ENCODE results near the gene FLT4. TPM values are rescaled to one million over a fixed set of nuclear protein-coding genes. Genes with fewer than 3 reads are reported as not detected.

The FLT4 gene
- total RNA-seq, 1 experiment from 2014 or later = 0.10 TPM

GRCh38 chr5:180625125-180625790, 24.1 kb downstream of the FLT4 start:
- Histone ChIP-seq H3K9me3 (no peaks in the 10 kb centered on the region), H3K4me3 (no peak overlapping the region), H3K36me3 (no peaks in the 10 kb centered on the region), H3K27me3 (no peaks in the 10 kb centered on the region)
- DNase-seq = no peak

- peaks cover 1% of the 10 kb centered on the region; the same call in 1 of the 2 replicates for H3K27me3 ChIP-seq
- no peaks in the 10 kb centered on the region for H3K36me3 ChIP-seq
- DNase-seq = no peak
- no peaks in the 10 kb centered on the region for H3K9me3 ChIP-seq
- H3K4me3 ChIP-seq = no peak overlapping the region
Measured at GRCh38 chr5:180624587-180624986, 24.8 kb downstream of the FLT4 start.

GRCh38 chr5:180623844-180624243, 25.6 kb downstream of the FLT4 start:
- no peak overlapping the region for H3K4me3 ChIP-seq
- H3K9me3 ChIP-seq = no peaks in the 10 kb centered on the region
- H3K36me3 ChIP-seq = no peaks in the 10 kb centered on the region
- peaks cover 4% of the 10 kb centered on the region; the same call in 1 of the 2 replicates for H3K27me3 ChIP-seq
- DNase-seq = no peak

DNA sequence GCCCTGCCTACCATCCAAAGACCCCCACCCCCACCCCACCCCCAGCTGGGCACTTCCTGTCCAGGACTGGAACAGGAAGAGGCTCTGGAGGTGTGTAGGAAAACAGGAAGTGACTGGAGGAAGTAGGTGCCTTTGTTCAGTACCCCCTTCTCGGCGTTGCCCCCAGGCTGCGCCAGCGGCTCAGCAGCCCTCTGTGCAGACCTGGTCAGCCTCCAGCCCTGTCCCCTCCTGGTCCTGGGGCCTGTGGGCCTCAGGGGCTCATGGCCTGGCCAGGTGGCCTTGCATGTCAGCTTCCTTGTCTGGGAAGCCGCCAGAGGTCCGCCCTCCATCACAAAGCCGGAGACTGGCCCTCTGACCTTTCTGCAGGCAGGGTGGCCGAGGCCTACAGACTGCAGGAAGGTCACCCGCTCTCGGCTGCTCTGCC, 26.0 kb downstream of the FLT4 start:
- no peak for DNase-seq
- Histone ChIP-seq H3K9me3 (no peaks in the 10 kb centered on the region), H3K36me3 (no peaks in the 10 kb centered on the region), H3K4me3 (no peak overlapping the region), H3K27me3 (peaks cover 8% of the 10 kb centered on the region)

GRCh38 chr5:180622910-180623309, 26.5 kb downstream of the FLT4 start:
- Histone ChIP-seq H3K9me3 (no peaks in the 10 kb centered on the region), H3K27me3 (peaks cover 8% of the 10 kb centered on the region), H3K4me3 (no peak overlapping the region), H3K36me3 (no peaks in the 10 kb centered on the region)
- no peak for DNase-seq

- peaks cover 8% of the 10 kb centered on the region for H3K27me3 ChIP-seq
- H3K4me3 ChIP-seq = no peak overlapping the region
- no peaks in the 10 kb centered on the region for H3K36me3 ChIP-seq
- no peaks in the 10 kb centered on the region for H3K9me3 ChIP-seq
- DNase-seq = no peak
Measured at GRCh38 chr5:180621311-180621710, 28.1 kb downstream of the FLT4 start.

GRCh38 chr5:180620014-180620413, 29.4 kb downstream of the FLT4 start:
- no peak for DNase-seq
- Histone ChIP-seq H3K27me3 (peaks cover 8% of the 10 kb centered on the region), H3K9me3 (no peaks in the 10 kb centered on the region), H3K36me3 (no peaks in the 10 kb centered on the region), H3K4me3 (no peak overlapping the region)

DNA sequence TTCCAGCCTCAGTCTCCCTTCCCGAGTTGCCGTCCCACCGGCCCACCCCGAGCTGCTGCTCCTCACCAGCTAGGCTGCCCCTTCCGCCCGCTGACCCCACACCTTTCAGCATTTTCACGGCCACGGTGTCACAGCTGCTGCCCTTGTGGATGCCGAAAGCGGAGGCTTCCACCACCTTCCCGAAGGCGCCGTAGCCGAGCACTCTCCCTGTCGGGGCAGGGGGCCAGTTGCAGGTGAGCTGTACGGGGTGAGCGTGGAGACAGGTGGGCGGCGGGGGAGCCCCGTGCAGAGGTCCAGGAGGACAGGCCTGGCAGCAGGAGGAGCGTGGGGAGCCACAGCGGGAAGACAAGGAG, 29.9 kb downstream of the FLT4 start:
- Histone ChIP-seq H3K9me3 (no peaks in the 10 kb centered on the region), H3K27me3 (peaks cover 8% of the 10 kb centered on the region), H3K4me3 (peak overlapping the region; percentile 39; the same call in 1 of the 2 replicates), H3K36me3 (no peaks in the 10 kb centered on the region)
- no peak for DNase-seq

GRCh38 chr5:180618829-180619562, 30.4 kb downstream of the FLT4 start:
- Histone ChIP-seq H3K4me3 (peak overlapping the region; percentile 39), H3K36me3 (no peaks in the 10 kb centered on the region), H3K9me3 (no peaks in the 10 kb centered on the region), H3K27me3 (peaks cover 8% of the 10 kb centered on the region)
- peak; percentile 74 for DNase-seq

DNA sequence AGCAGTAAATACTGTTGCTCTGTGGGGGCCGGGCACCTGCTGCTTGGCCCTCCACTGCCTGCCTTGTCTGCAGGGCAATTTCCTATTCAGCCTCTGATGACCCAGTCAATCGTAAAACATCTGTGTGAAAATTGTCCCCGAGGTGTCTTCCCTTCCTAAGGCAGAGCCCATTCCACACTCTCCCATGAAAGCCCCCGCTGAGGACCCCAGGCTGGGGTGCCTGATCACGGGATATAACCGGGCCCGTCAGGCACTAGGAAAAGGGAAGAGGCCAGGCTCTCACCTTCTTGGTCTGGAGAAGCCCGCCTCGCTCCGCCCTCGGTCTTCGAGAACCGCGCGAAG, 30.9 kb downstream of the FLT4 start:
- no peak for DNase-seq
- H3K36me3 ChIP-seq = no peaks in the 10 kb centered on the region
- peak overlapping the region; percentile 39 for H3K4me3 ChIP-seq
- no peaks in the 10 kb centered on the region for H3K9me3 ChIP-seq
- peaks cover 8% of the 10 kb centered on the region for H3K27me3 ChIP-seq

DNA sequence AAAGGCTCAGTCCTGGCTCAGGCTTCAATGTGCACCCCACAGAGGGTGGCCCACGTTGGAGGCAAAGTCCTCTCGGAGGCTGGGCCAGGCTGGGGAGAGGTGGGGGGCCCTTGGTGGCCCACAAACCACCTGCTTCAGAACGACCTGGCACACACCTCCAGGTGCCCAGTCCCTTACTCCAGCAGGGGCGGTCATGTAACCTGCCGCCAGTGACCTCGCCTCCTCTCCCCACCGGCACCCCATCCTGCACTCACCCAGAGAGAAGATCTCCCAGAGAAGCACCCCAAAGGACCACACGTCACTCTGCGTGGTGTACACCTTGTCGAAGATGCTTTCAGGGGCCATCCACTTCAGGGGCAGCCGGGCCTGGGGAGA, 35.6 kb downstream of the FLT4 start:
- peaks cover 4% of the 10 kb centered on the region for H3K27me3 ChIP-seq
- no peak overlapping the region for H3K4me3 ChIP-seq
- no peak for DNase-seq
- H3K9me3 ChIP-seq = no peaks in the 10 kb centered on the region
- no peaks in the 10 kb centered on the region for H3K36me3 ChIP-seq

DNA sequence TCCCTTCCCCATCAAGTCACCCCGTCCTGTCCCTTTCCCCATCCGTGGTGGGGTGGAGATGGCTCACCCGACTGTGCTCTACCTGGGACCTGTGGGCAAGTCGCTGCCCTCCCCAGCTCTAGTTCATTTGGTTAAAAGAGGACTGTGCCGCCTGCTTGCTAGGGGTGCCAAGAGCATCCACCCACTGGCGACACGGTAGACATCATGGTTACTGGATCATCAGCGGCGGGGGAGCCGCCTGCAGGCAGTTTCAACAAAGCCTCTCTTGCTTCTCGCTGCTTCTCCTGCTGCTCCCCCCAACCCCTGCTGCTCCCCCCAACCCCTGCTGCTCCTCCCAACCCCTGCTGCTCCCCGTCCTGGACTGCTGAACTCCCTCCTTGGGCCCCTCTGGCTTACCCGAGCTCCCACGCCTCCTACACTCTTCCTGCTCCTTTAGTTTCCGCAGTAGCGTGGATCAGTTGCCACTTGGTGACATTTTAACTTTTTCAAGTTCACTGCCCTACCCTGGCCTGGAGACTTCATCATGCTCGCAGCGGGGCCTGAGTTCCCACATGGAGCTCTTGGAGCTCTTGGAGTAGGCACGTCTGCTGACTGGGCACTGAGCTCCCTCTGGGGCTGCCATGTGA, 36.1 kb downstream of the FLT4 start:
- no peak for DNase-seq
- no peak overlapping the region for H3K4me3 ChIP-seq
- H3K27me3 ChIP-seq = no peaks in the 10 kb centered on the region
- H3K36me3 ChIP-seq = no peaks in the 10 kb centered on the region
- no peaks in the 10 kb centered on the region for H3K9me3 ChIP-seq

DNA sequence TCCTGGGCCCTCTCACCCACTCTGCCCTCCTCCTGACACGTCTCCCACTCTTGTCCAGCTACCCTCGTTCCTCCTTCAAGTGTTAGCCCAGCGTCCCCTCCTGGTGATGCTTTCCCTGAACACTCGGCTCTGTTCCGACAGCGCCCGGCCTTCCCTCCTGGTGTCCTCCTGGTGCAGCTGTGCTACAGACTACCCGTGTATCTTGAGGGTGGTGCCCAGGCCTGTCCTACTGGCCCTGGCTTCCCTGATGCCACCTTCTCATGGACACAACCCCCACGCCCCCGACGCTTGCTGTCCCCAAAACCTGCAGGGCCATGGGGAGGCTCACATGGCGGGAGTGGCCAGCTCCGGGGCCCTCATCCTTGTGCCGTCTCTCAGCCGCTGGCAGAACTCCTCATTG, 36.7 kb downstream of the FLT4 start:
- Histone ChIP-seq H3K27me3 (no peaks in the 10 kb centered on the region), H3K36me3 (no peaks in the 10 kb centered on the region), H3K4me3 (no peak overlapping the region), H3K9me3 (no peaks in the 10 kb centered on the region)
- DNase-seq = no peak

- H3K9me3 ChIP-seq = no peaks in the 10 kb centered on the region
- no peak overlapping the region for H3K4me3 ChIP-seq
- no peaks in the 10 kb centered on the region for H3K27me3 ChIP-seq
- no peak for DNase-seq
- no peaks in the 10 kb centered on the region for H3K36me3 ChIP-seq
Measured at GRCh38 chr5:180611140-180611850, 38.1 kb downstream of the FLT4 start.

DNA sequence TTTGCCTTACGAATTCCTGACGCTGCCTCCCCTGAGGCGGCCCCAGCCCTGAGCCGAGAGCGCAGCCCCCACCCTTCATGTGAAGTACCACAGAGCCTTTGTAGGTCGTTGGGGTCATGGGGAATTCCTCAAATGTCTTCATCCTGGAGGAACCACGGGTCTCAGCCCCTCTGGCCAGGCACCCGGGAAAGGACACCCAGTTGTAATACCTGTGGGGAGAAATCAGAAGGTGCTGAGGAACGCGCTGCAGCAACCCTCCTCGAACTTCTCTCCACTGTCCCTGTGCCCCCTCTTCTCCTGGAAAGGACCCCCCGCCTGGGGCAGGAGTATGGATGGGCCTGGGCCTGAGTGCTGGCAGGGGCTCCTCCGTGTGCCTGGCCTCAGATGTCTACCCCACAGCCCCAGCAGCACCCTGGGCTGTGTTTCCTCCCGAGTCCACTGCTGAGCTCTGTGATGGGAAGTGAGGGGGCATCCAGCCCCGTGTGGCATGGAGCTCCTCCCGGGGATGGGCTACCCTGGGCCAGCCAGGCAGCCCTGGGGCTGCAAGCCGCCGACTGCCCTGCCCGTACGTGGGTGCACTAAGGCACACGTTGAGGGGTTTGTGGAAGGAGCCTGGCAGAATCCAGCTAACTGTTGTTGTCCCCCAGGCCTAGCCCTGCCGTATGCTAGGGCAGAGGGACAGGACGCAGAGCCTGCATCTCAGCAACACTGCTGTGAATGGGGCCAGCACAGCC, 39.4 kb downstream of the FLT4 start:
- Histone ChIP-seq H3K36me3 (no peaks in the 10 kb centered on the region), H3K27me3 (no peaks in the 10 kb centered on the region), H3K9me3 (no peaks in the 10 kb centered on the region), H3K4me3 (no peak overlapping the region)
- no peak for DNase-seq

DNA sequence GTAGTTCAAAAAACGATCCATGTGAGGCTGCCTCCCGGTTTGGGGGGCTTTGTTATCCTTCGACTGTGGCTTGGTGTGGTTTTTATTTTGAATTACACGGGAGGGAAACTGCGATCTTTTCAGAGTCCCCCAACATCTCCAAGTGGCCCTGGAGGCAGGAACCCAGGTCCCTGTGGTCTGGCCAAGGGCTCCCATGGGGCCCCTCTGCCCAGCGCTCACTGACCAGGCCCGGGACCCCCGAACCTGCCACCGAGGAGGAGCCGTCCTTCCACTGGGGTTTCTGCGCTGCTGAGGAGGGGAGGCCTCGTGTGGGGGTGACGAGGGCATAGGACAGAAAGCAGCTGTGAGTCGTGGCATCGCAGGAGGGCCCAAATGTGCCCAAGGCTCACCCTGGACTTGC, 40.0 kb downstream of the FLT4 start:
- Histone ChIP-seq H3K9me3 (no peaks in the 10 kb centered on the region), H3K4me3 (no peak overlapping the region), H3K36me3 (no peaks in the 10 kb centered on the region), H3K27me3 (no peaks in the 10 kb centered on the region)
- DNase-seq = no peak
